Small intestine (tissue), 7 donors: ENCODE measurements around the gene TMEM79. TPM values are rescaled to one million over a fixed set of nuclear protein-coding genes. Genes with fewer than 3 reads are reported as not detected.

ENCODE experiments used
- DNase-seq, 2 donors: peaks; one replicate each; pipeline versions ENCODE4 v3.0.0 to v3.0.0-alpha.2; 2013
- FAIRE-seq: peaks from 2 replicates; lab custom pipeline; 2012; peaks lifted over from hg19 to GRCh38; lab: Jason Lieb, UNC
- H3K27ac ChIP-seq, 3 donors: one replicate each; pipeline ENCODE4 v1.5.1; 2013; ENCODE audit warnings: low read length in 2 of 3, mild to moderate bottlenecking in 2 of 3, control low read depth in 1 of 3, inconsistent platforms in 1 of 3, low read depth in 1 of 3, moderate library complexity in 1 of 3
- H3K27me3 ChIP-seq, 3 donors: one replicate each; pipeline ENCODE4 v1.6.1; 2013; ENCODE audit warnings: low read length in 3 of 3, inconsistent platforms in 1 of 3; ENCODE audit not compliant: control insufficient read depth in 3 of 3, insufficient read depth in 3 of 3
- H3K36me3 ChIP-seq, 3 donors: one replicate each; pipeline ENCODE4 v1.6.1; 2013; ENCODE audit warnings: low read length in 3 of 3, inconsistent platforms in 1 of 3, low read depth in 1 of 3, mild to moderate bottlenecking in 1 of 3, moderate library complexity in 1 of 3; ENCODE audit not compliant: control insufficient read depth in 3 of 3, insufficient read depth in 2 of 3
- H3K4me1 ChIP-seq, 3 donors: one replicate each; pipeline ENCODE4 v1.6.1; 2013; ENCODE audit warnings: low read length in 2 of 3, inconsistent platforms in 1 of 3, low read depth in 1 of 3, mild to moderate bottlenecking in 1 of 3, moderate library complexity in 1 of 3; ENCODE audit not compliant: control insufficient read depth in 3 of 3, insufficient read depth in 2 of 3
- H3K4me3 ChIP-seq, 3 donors: one replicate each; pipeline ENCODE4 v1.5.1; 2013; ENCODE audit warnings: low read length in 3 of 3, control low read depth in 1 of 3, inconsistent platforms in 1 of 3, low read depth in 1 of 3, mild to moderate bottlenecking in 1 of 3, moderate library complexity in 1 of 3
- H3K9me3 ChIP-seq, 2 donors: one replicate each; pipeline ENCODE4 v1.6.1; 2013; ENCODE audit warnings: low read depth in 1 of 2, low read length in 1 of 2; ENCODE audit not compliant: control insufficient read depth in 2 of 2, insufficient read depth in 1 of 2
- WGBS, 3 donors: extraction: QIAGEN DNeasy Blood & Tissue Kit; methylation state at CpG; one replicate each; pipeline ENCODE4 v1.1.7; 2013; 5-methylcytosine and 5-hydroxymethylcytosine counted together
- polyA plus RNA-seq, 4 donors: library from polyadenylated mRNA; stranded (reverse) in 3 of 4; unstranded in 1 of 4; fragments of 200-250 nt in 3 of 4; fragments of 120-200 nt in 1 of 4; gene quantifications; one replicate each; pipeline versions ENCODE4 v1.2.1 to v1.2.3, GENCODE V29; 2013
- donor health status: healthy with polysubstance abuse.
- donor health status: control.
- donor health status: control.
- donor health status: Bipolar disorder and iron deficiency.
- donor health status: healthy.

Gene TMEM79
- polyA plus RNA-seq, 4 donors: 2.2 to 8.3 (median 4.6) TPM

DNA sequence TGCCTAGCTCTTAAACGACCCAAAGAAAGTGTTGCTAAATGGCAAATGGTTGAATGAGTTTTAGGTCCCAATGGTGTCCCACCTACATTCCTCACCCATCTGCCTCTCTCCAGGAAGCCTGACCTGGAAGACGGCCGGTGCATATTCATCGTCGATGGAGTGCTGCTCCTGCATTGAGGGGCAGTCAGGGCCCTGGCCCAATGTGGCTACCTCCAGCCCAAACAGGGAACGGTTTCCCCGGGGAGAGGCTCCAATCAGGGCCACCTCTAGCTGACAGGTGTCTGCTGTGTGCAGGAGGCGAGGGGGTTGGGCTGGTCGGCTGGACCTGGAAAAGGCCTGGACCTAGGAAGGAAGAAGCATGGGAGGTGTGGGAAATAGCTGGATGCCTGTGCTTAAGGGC lies 9.8 kb downstream of the TMEM79 start:
- no peak overlapping the region for H3K4me3 ChIP-seq
- peaks cover 0 to 30% (median 0%) of the 10 kb centered on the region in 3 donors for H3K36me3 ChIP-seq
- no peak for FAIRE-seq
- H3K4me1 ChIP-seq: peaks cover 0 to 23% (median 0%) of the 10 kb centered on the region in 3 donors
- WGBS, 3 donors: 89 to 90% (median 90%) methylated on average over 9 of the region's 9 CpGs
- DNase-seq: no peak
- H3K9me3 ChIP-seq: no peaks in the 10 kb centered on the region
- no peak overlapping the region for H3K27ac ChIP-seq
- H3K27me3 ChIP-seq: no peaks in the 10 kb centered on the region

DNA sequence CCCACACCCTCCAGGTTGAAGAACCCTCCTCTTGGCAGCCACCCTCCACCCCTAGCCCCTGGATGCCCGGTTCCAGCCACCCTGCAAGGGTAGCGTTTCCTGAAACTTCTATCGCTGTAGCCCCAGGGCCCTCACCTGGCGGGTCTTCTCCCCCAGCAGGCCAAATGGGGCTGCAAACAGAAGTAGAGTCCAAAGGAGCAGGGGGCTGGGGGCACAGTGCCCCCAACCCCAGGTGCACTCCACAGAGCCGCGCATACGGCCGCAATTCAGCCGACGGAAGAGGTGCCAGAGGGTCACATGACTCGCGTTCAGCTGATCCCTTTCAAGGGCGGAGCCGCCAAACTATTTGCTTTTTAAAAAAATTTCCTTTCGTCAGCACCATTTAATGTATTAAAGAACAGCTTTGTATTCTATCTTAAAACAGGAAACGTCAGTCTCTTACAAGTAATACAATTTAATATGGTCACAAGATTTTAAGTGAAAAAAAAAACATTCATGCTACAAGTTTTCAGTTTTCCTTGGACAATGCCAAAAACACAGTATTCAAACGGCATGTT lies 11.3 kb downstream of the TMEM79 start, which contains the start of gene GLMP:
TSS of gene GLMP (minus strand) at position 289 of the 557 bp plus-strand sequence. CDS start at position 255, 34 bp downstream.
- H3K4me1 ChIP-seq: peaks cover 0 to 23% (median 0%) of the 10 kb centered on the region in 3 donors
- no peak within 1 kb of the TSS for H3K27ac ChIP-seq
- FAIRE-seq (no peak), DNase-seq (peak; percentile 77 to 85)
- H3K27me3 ChIP-seq: no peaks in the 10 kb centered on the region
- H3K4me3 ChIP-seq: peak within 1 kb of the TSS; percentile 53 to 79 (median 72)
- H3K36me3 ChIP-seq: peaks cover 0 to 30% (median 0%) of the 10 kb centered on the region in 3 donors
- no peaks in the 10 kb centered on the region for H3K9me3 ChIP-seq
- 0 to 1% (median 0%) methylated on average over 17 of the region's 17 CpGs for WGBS, 3 donors

DNA sequence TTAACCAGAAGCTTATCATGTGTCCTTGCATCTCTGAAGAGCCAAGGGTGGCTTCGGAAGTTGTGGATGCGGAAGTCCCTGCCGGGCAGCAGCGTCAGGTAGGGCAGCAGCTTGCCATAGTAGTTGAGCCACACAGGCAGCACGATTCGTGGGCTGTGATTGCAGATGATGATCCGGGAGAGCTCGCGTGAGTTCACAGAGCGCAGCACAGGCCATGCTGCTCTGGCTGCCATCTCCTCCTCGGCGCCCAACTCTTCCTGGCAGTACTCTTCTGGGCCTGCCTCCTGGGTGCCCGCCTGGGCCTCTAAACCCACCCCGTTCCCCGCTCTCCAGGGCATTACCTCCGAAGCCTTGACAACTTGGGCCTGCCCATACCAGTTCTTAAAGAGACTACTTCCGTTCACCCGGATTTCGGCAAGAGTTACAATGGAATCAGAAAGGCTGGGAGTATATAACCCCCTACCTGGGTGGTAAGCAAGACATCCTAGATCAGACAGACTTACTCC lies 14.8 kb downstream of the TMEM79 start, which contains the start of gene VHLL:
TSS of gene VHLL (minus strand) at position 456 of the 506 bp plus-strand sequence. CDS start at position 338, 118 bp downstream.
- no peaks in the 10 kb centered on the region for H3K9me3 ChIP-seq
- DNase-seq: no peak
- H3K4me1 ChIP-seq: peaks cover 0 to 7% (median 0%) of the 10 kb centered on the region in 3 donors
- no peak for FAIRE-seq
- WGBS, 3 donors: 90 to 95% (median 94%) methylated on average over 19 of the region's 19 CpGs
- H3K27me3 ChIP-seq: no peaks in the 10 kb centered on the region
- H3K27ac ChIP-seq: no peak within 1 kb of the TSS
- no peak within 1 kb of the TSS for H3K4me3 ChIP-seq
- peaks cover 0 to 8% (median 2%) of the 10 kb centered on the region in 3 donors for H3K36me3 ChIP-seq

DNA sequence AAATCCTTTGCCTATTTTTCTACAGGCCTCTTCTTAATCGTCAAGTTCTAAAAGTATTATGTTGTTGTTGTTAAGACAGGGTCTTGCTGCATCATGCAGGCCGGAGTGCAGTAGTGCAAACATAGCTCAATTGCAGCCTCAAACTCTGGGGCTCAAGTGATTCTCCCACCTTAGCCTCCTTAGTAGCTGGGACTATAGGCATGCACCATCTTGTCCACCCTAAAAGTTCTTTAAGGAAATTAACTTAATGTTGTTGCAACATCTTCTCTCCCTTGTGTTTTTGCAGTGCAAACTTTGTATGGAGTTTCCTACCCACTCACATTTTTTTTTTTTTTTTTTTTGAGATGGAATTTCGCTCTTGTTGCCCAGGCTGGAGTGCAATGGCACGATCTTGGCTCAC lies 19.1 kb downstream of the TMEM79 start:
- DNase-seq (no peak), FAIRE-seq (no peak)
- 90 to 97% (median 96%) methylated on average over 2 to 4 of the region's 4 CpGs for WGBS, 3 donors
- Histone ChIP-seq H3K9me3 (no peaks in the 10 kb centered on the region), H3K27me3 (no peaks in the 10 kb centered on the region), H3K4me1 (no peaks in the 10 kb centered on the region), H3K4me3 (no peak overlapping the region), H3K36me3 (peaks cover 7 to 29% (median 8%) of the 10 kb centered on the region in 3 donors), H3K27ac (no peak overlapping the region)

DNA sequence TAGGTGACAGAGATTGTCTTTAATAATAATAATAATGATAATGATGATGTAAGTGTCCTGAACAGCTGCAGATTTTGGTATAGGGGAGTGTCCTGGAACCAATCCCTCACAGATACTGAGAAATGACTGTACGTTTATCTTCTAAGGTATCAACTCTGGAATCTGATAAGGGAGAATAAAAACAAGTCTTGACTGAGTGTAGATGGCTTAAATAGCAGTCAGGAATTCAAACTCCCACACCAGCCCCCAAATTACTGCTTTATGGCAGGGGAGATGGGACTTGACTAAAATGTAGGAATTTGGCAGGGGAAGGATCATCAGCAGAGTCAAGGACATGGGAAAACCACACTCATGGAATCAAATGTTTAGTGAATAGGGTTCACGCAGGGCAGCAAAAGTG lies 21.1 kb downstream of the TMEM79 start:
- no peak overlapping the region for H3K4me3 ChIP-seq
- no peak for FAIRE-seq
- DNase-seq: no peak
- 76 to 79% (median 77%) methylated on average over 2 of the region's 2 CpGs for WGBS, 3 donors
- H3K9me3 ChIP-seq: no peaks in the 10 kb centered on the region
- no peaks in the 10 kb centered on the region for H3K27me3 ChIP-seq
- no peak overlapping the region for H3K27ac ChIP-seq
- peaks cover 14 to 44% (median 19%) of the 10 kb centered on the region in 3 donors for H3K36me3 ChIP-seq
- H3K4me1 ChIP-seq: no peaks in the 10 kb centered on the region

DNA sequence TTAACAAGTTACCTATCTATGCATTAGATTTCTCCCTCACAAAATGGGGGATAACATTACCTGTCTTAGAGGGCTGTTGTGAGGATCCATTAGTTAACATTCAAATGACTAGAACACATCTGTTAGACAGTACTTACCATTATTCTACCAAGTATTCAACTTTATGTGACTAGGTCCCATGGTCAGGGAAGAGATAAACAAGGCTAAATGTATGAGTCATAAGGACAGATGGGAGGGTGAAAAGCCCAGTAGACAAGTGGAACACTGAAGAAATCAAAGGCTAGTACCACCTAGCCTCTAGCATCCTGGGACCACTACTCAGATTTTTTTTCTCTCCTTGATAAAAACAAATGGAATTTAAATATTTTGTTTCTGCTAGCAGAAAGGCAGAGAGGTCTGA lies 24.0 kb downstream of the TMEM79 start:
- no peak for DNase-seq
- no peaks in the 10 kb centered on the region for H3K27me3 ChIP-seq
- no peaks in the 10 kb centered on the region for H3K9me3 ChIP-seq
- no peak overlapping the region for H3K4me3 ChIP-seq
- no peak for FAIRE-seq
- no peaks in the 10 kb centered on the region for H3K4me1 ChIP-seq
- peaks cover 21 to 65% (median 37%) of the 10 kb centered on the region in 3 donors for H3K36me3 ChIP-seq
- no peak overlapping the region for H3K27ac ChIP-seq

DNA sequence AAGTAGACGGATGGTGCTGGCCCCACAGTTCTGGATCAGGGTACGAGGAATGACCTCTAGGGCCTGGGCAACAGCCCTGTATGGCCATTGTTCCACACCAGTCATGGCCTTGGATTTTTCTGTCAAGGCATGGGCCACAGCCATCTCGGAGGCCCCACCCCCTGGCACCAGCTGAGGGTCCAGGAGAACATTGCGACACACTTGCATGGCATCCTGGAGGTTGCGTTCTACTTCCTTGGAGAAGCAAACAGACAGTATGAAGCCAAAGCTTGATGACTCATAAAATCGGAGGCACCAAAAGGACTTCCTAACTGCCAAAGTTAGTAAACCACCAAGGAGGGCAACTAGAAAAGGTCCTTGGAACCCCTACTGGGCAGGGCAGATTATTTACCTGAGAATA lies 26.8 kb downstream of the TMEM79 start:
- H3K36me3 ChIP-seq: peaks cover 24 to 62% (median 39%) of the 10 kb centered on the region in 3 donors
- 86 to 90% (median 88%) methylated on average over 6 of the region's 6 CpGs for WGBS, 3 donors
- no peaks in the 10 kb centered on the region for H3K27me3 ChIP-seq
- no peaks in the 10 kb centered on the region for H3K9me3 ChIP-seq
- no peaks in the 10 kb centered on the region for H3K4me1 ChIP-seq
- DNase-seq (no peak), FAIRE-seq (no peak)
- no peak overlapping the region for H3K27ac ChIP-seq
- no peak overlapping the region for H3K4me3 ChIP-seq

DNA sequence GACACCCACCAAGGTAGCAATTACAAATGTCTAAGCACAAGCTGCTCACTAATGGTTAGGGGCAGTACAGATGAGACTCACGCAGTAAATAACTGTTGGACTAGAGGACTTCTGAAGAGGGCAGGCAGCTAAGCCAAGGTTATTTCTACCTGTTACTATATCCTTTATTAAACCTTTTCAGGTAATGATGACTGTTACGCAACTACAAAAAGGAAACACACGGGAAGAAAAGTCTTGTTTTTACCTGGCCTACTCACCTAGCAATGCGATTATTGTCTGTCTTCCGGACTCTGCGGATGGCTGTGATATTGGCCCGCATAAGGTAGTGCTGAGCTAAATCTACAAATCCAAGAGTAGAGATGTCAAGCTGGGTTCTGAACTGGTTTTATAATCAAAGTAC lies 32.8 kb downstream of the TMEM79 start:
- Histone ChIP-seq H3K36me3 (peaks cover 34 to 62% (median 47%) of the 10 kb centered on the region in 3 donors), H3K4me3 (no peak overlapping the region)
- no peak for FAIRE-seq

More for the DNA sequence above, 32.8 kb downstream of the TMEM79 start:
- no peak for DNase-seq
- no peaks in the 10 kb centered on the region for H3K9me3 ChIP-seq
- WGBS, 3 donors: 88 to 94% (median 91%) methylated on average over 7 of the region's 7 CpGs
- H3K27ac ChIP-seq: no peak overlapping the region
- no peaks in the 10 kb centered on the region for H3K4me1 ChIP-seq
- H3K27me3 ChIP-seq: no peaks in the 10 kb centered on the region
